Stimulated activated CD8-positive, alpha-beta memory T cell treated with anti-CD3 and anti-CD28 coated beads, Interleukin-12 subunit alpha, Interleukin-12 subunit beta, amount 100 ng/mL, for 24 hours (primary cell): ENCODE measurements around the gene ADAMTS4.

ENCODE experiments used
- DNase-seq: peaks from one replicate; pipeline ENCODE4 v3.0.0-alpha.2; 2020; ENCODE audit errors: extremely low read depth

ADAMTS4 gene

GRCh38 chr1:161220002-161220401 is 21.1 kb upstream of the ADAMTS4 start:
- no peak for DNase-seq

- DNase-seq: no peak
These were observed 20.4 kb upstream of the ADAMTS4 start for GRCh38 chr1:161219078-161219892.

- DNase-seq: no peak
These were observed 19.6 kb upstream of the ADAMTS4 start for GRCh38 chr1:161218301-161219077.

GRCh38 chr1:161217831-161218230 is 19.0 kb upstream of the ADAMTS4 start:
- DNase-seq: no peak

- DNase-seq: no peak
These were observed 18.3 kb upstream of the ADAMTS4 start for GRCh38 chr1:161216945-161217712.

GRCh38 chr1:161215076-161215475 is 16.2 kb upstream of the ADAMTS4 start, which contains the start of gene FCER1G:
Gene FCER1G, plus strand, starts transcription at chr1:161215295. Its CDS starts 27 bp downstream, at chr1:161215322.
- no peak for DNase-seq

- DNase-seq: no peak
These were observed 15.5 kb upstream of the ADAMTS4 start for GRCh38 chr1:161214369-161214768.

- DNase-seq: peak; percentile 51
These were observed 11.0 kb upstream of the ADAMTS4 start for GRCh38 chr1:161209790-161210409.

GRCh38 chr1:161207173-161207572 is 8.3 kb upstream of the ADAMTS4 start:
- no peak for DNase-seq

GRCh38 chr1:161206411-161207140 is 7.7 kb upstream of the ADAMTS4 start:
- no peak for DNase-seq

- peak; percentile 88 for DNase-seq
These were observed 3.2 kb upstream of the ADAMTS4 start, which contains the start of gene NDUFS2 for GRCh38 chr1:161201836-161202712. Gene NDUFS2, plus strand, starts transcription at chr1:161202367. Its CDS starts 19 bp downstream, at chr1:161202386.

GRCh38 chr1:161200992-161201835 is 2.4 kb upstream of the ADAMTS4 start:
- no peak for DNase-seq

GRCh38 chr1:161200421-161200991 is 1.7 kb upstream of the ADAMTS4 start:
- DNase-seq: no peak

- no peak for DNase-seq
These were observed 769 bp upstream of the ADAMTS4 start for GRCh38 chr1:161199506-161200139.

- DNase-seq: no peak
These were observed 509 bp downstream of the ADAMTS4 start for GRCh38 chr1:161198194-161198896.

- DNase-seq: no peak
These were observed 1.2 kb downstream of the ADAMTS4 start for GRCh38 chr1:161197560-161198193.
